GM19395 (cell line): ENCODE data around the gene U2SURP.
"Not testable (repeated sequence)": the region's sequence is repeated elsewhere in the genome, so short reads cannot be mapped to it uniquely, and the experiment has no call there.

Experiments used
- ATAC-seq: cut with Tn5 transposase; IDR thresholded peaks from one replicate; pipeline ENCODE4 v1.9.1; 2021; ENCODE audit warnings: mild to moderate bottlenecking, moderate library complexity; ENCODE audit not compliant: unreplicated experiment

Gene U2SURP

GRCh38 chr3:142976621-142977398 lies 24.6 kb upstream of the U2SURP start:
- ATAC-seq: no peak

DNA sequence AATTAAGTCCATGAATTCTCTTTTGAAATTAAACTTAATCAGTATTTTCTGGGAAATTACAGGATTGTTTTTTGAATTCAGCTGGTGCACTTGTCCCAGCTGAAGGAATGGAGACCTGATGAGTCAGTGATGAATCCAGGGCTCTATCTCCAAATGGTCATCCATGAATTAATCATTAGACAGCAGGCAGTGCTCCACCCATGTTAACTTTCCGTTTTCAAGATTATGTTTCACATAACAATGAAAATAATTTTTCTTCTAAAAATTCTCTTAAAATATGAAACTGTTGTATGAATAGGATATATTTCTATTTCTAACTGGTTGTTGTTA lies 24.0 kb upstream of the U2SURP start:
- ATAC-seq: no peak

DNA sequence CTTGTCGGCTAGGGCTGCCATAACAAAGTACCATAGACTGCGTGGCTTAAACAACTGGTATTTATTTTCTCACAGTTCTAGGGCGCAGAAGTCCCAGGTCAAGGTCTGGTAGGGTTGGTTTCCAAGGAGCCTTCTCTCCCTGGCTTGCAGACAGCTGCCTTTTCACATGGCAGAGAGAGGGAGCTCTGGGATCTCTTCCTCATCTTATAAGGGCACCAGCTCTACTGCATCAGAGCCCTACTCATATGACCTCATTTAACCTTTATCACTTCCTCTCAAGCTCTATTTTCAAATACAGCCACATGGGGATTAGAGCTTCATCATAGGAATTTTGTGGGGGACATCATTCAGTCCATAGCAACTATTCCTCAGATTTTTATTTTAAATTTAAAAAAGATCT lies 20.3 kb upstream of the U2SURP start:
- no peak for ATAC-seq

- no peak for ATAC-seq
Observed at GRCh38 chr3:142982038-142982773, 19.2 kb upstream of the U2SURP start.

DNA sequence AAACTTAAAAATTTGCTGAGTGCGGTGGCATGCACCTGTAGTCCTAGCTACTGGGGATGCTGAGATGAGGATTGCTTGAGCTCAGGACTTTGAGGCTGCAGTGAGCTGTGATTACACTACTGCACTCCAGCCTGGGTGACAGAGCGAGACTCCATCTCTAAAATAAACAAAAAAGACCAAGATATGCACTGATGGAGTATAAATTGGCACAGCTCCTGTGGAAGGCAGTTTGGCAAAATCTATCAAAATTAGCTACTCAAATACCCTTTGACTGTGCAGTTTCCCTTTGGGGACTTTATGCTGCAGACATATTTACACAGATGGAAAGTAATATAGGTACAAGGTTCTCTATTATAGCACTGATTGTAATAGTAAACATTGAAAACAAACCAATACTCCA lies 18.1 kb upstream of the U2SURP start:
- ATAC-seq: no peak

DNA sequence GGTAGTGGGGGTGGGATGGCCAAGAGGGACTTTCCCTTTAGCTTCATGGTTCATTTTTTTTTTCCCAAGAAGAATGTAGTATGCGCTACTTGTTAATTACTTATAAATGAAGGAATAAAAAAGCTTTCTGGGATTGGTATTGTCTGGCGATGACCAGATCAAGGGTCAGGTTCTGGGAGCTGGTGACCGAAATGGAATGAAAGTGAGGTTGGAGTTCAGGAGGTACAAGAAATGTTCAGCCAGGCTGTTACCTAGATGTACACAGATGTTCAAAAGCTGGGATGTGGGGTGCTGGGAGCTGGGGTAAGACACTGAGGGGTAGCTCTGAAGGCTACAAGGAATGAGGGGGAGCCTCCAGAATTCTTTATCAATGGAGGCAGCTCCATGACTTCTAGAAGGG lies 17.1 kb upstream of the U2SURP start:
- ATAC-seq: no peak

DNA sequence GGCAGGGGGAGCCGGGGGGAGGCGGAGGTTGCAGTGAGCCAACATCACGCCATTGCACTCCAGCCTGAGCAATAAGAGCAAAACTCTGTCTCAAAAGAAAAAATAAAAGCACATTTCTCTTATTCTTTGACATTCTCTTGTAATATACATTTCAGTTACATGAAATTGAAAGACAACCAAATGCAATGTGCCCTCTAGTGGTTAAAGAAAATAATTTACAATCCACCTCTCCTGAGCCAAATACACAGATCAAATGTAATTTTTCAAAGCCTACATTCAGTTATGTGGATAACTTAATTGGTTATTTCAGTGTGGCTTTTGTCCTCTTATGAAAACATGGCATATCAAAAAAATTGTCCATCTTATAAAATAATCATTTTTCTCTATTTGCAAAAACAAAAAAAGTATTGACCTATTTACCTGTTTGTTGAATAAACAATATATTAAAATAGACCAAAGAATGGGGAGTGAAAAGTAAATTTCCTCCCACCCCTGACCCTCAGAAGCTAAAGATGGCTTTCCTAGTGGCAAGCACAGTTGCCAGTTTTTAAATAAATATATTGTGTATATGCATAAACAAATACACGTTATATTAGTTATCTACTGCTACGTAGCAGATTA lies 14.2 kb upstream of the U2SURP start:
- peak; percentile 66 for ATAC-seq

DNA sequence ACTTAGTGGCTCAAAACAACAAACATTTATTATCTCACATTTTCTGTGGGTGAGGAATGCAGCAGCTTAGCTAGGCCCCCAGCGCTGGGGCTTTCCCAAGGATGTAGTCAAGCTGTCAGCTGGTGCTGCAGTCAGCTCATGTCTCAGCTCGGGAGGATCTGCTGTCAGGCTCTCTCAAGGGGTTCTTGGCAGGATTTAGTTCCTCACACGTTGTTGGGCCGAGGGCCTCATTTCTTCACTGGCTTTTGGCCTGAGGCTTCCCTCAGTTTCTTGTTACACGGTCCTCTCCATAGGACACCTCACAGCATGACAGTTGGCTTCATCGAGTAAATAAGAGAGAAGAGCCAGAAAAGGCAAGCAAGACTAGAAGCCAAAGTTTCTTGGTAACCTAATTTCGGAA lies 13.7 kb upstream of the U2SURP start:
- no peak for ATAC-seq

DNA sequence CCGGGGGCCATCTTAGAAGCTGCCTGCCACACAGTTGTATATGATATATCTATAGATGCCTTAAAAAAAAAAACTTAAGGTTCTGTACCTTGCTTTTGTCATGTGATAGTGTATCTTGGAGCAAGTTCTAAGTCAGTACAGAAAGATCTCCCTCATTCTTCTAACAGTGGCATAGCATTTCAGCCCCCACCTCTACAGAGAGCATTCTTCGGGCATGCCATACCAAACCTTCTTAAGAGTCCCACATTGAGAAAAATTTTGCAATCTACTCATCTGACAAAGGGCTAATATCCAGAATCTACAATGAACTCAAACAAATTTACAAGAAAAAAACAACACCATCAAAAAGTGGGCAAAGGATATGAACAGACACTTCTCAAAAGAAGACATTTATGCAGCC lies 13.1 kb upstream of the U2SURP start:
- not testable (repeated sequence) for ATAC-seq

DNA sequence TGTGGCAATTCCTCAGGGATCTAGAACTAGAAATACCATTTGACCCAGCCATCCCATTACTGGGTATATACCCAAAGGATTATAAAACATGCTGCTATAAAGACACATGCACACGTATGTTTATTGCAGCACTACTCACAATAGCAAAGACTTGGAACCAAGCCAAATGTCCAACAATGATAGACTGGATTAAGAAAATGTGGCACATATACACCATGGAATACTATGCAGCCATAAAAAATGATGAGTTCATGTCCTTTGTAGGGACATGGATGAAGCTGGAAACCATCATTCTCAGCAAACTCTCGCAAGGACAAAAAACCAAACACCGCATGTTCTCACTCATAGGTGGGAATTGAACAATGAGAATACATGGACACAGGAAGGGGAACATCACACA lies 12.5 kb upstream of the U2SURP start:
- ATAC-seq: not testable (repeated sequence)

- no peak for ATAC-seq
Observed at GRCh38 chr3:142990721-142991120, 10.6 kb upstream of the U2SURP start.

DNA sequence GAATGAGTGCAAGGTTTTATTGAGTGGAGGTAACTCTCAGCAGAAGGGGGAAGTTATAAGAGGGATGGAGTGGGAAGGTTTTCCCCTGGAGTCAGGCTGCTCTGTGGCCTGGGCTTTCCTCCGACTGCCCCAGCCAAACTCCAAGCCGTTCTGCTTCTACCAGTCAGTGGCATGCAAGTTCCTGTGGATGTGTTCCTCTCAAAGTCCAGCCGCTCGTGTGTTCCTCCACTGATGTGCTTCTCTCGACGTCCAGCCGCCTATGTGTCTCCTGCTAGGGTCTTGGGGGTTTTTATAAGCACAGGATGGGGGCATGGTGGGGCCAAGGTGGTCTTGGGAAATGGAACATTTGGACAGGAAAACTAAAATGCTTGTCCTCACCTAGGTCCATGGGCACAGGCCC lies 9.0 kb upstream of the U2SURP start:
- ATAC-seq: no peak

DNA sequence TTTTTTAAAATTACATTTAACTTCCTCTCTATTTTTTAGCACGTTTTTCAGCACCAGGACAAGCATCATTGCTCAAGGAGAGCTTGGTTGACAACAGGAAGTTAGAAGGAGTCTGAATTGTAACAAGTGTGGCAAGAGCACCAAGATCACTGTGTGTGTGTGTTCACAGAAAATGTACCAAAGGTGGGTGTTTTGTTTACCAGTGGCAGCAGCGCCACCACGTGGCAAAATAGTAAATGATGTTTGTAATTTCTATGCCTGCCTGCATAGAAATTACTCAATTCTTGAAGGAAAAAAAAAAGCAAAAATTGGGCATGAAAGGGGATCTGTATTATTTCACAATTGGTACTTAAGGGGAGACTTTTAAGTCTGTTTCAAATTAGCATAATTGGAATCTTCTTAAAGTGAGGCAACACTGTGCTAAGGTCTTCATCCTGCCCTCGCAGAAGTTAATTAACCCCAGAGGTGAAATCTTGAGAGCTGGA lies 7.4 kb upstream of the U2SURP start:
- ATAC-seq: no peak

- ATAC-seq: no peak
Observed at GRCh38 chr3:142997330-142997729, 4.0 kb upstream of the U2SURP start.

DNA sequence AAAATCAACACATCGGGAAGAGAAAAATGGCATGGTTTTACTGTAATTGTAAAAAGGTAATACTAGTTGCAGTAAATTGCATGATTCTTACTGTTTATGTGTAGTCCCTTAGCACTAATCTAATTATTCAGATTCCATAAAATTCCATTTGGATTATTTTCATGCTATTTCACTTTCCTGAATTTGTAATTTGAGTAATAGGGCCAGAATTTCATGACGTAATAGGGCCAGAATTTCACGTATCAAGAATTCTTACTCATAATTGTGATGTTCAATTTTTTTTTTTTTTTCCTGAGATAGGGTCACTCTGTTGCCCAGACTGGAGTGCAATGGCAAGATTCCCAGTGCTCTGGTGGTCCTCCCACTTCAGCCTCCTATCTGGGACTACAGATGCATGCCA lies 2.9 kb upstream of the U2SURP start:
- no peak for ATAC-seq

DNA sequence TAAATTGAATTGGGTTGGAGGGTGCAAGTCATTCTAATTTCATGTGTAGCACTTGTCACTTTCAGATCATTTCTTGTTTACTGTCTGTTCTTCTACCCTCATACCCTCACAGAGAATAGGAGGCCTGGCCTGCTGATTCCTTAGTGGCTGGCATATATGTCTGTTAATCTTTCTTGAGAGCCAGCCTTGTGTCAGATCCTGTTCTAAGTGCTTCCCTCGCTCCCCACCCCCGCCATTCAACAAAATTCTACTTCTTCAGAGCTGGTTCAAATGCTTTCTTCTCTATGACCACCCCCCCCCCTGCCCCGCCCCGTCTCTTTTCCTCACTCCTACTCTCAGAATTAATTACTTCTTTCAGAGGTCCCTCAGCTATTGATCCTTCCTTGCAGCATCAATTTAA lies 1.5 kb upstream of the U2SURP start:
- ATAC-seq: no peak

GRCh38 chr3:143000528-143000927 lies 842 bp upstream of the U2SURP start:
- no peak for ATAC-seq

DNA sequence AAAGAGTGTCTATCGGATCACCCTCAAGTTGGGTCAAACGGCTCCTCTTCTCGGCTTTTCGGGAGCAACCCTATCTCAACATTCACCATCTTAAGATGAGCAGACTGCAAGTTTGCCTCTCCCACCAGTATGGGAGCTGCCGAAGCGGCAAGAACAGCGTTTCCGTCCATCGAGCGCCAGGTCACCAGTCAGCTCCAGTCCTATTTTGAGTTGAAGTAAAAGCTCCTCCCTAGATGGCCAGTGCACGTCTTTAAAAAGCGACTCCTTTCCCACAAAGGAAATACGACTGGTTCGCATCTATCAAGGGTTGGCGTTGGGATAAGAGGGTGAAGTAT lies 369 bp upstream of the U2SURP start:
- ATAC-seq: peak; percentile 83

- peak; percentile 39 for ATAC-seq
Observed at GRCh38 chr3:143002083-143002712, 828 bp downstream of the U2SURP start.

DNA sequence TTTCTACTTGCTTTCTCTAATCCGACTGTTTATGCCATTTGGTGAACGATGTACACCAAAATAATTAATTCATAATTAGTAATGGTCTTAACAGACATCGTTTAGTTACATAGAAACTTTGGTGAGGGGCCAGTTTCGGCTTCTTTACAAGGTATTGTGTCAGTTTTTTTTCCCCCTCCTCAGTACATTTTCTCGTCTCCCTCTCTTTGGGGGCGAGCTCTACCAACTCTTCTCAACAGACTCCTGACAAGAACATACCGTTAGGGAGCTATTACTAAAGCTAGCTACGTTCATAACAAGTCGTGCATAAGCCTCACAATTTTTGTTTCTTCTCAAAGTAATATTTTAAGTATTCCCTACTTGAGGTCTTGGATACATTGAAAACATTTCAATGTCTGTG lies 1.4 kb downstream of the U2SURP start:
- no peak for ATAC-seq

- ATAC-seq: no peak
Observed at GRCh38 chr3:143004823-143005222, 3.5 kb downstream of the U2SURP start.

- ATAC-seq: no peak
Observed at GRCh38 chr3:143010024-143010423, 8.7 kb downstream of the U2SURP start.
